Measurements from ENCODE around the gene GRK4. TPM values are rescaled to one million over a fixed set of nuclear protein-coding genes. Genes with fewer than 3 reads are reported as not detected.
A peak's percentile ranks its signal among the peaks of the same experiment; 100 is the strongest.

GRK4 gene
- total and polyA plus RNA-seq, 2 of the 4 experiments (the other 2 are of a cell fraction), result 1.6 to 2.2 TPM

GRCh38 chr4:2934077-2934812 is 29.1 kb upstream of the GRK4 start:
- POLR2A ChIA-PET (ENCODE audit: unreplicated experiment), result no interaction called here
- Histone ChIP-seq H4K8ac (ENCODE audit: low read depth in 2 of 2, low read length in 2 of 2) (peak overlapping the region; percentile 66 to 87; a peak in 2 of 4 replicates), H3K23ac (ENCODE audit: low read depth, low read length) (peak overlapping the region; percentile 64; the same call in 1 of the 2 replicates), H2AK5ac (ENCODE audit: low read depth, low read length) (peak overlapping the region; percentile 98; the same call in 1 of the 2 replicates), H2BK120ac (ENCODE audit: low read depth, low read length) (0 out of 2 replicates have a peak overlapping the region, but pooled peaks have one; percentile 5), H2AFZ (replicated peaks; ENCODE audit: low read length, poor library complexity) (peak overlapping the region; percentile 96), H3K36me3 (ENCODE audit: control insufficient read depth, insufficient read depth, low read length) (peaks cover 56% of the 10 kb centered on the region), H3K18ac (ENCODE audit: low read depth, low read length) (0 out of 2 replicates have a peak overlapping the region, but pooled peaks have one; percentile 1), H4K5ac (ENCODE audit: low read depth, low read length) (peak overlapping the region; percentile 19; the same call in 1 of the 2 replicates), H3K14ac (replicated peaks; ENCODE audit: low read depth, low read length) (peak overlapping the region; percentile 38; the same call in 1 of the 2 replicates), H3K4me3 (ENCODE audit: insufficient read depth, low read depth, low read length) (peak overlapping the region; percentile 95), H4K20me1 (ENCODE audit: insufficient read depth, low read length) (peaks cover 46% of the 10 kb centered on the region), H2BK20ac (ENCODE audit: low read depth, low read length) (no peak overlapping the region), H4K91ac (ENCODE audit: insufficient read depth, low read depth, low read length) (peak overlapping the region; percentile 74), H3K9me1 (ENCODE audit: insufficient read depth, low read length) (0 out of 2 replicates have a peak, but pooled peaks cover 9% of the 10 kb centered on the region), H3K4me1 (ENCODE audit: control insufficient read depth, insufficient read depth, low read length) (peaks cover 16% of the 10 kb centered on the region), H2BK15ac (ENCODE audit: low read depth, low read length) (no peak overlapping the region), H3K79me1 (ENCODE audit: low read depth in 1 of 2, low read length in 2 of 2) (peaks cover 33 to 67% of the 10 kb centered on the region in 2 experiments; a peak in 3 of 4 replicates), H3K27ac (ENCODE audit: insufficient read depth, low read length) (peak overlapping the region; percentile 70), H3K4ac (ENCODE audit: low read depth, low read length) (peak overlapping the region; percentile 76), H3K56ac (ENCODE audit: extremely low read depth, insufficient read depth, low read length) (peak overlapping the region; percentile 30; the same call in 1 of the 2 replicates), H3K4me2 (ENCODE audit: low read depth, low read length) (peak overlapping the region; percentile 91), H3K27me3 (ENCODE audit: control insufficient read depth, insufficient read depth, low read length) (no peaks in the 10 kb centered on the region), H3K9ac (ENCODE audit: low read depth, low read length) (peak overlapping the region; percentile 83), H2BK5ac (ENCODE audit: low read depth, low read length, poor library complexity, severe bottlenecking) (peak overlapping the region; percentile 69), H3K9me3 (ENCODE audit: control insufficient read depth, insufficient read depth, low read length) (no peaks in the 10 kb centered on the region), H2AK9ac (replicated peaks; ENCODE audit: low read depth, low read length, poor library complexity) (peak overlapping the region; percentile 99)
- TF ChIP-seq NFE2L2 (IDR thresholded peaks at IDR 0.05; ENCODE audit: low read depth, low read length) (no peak), MXI1 (IDR thresholded peaks at IDR 0.05; ENCODE audit: borderline replicate concordance, low read depth, low read length) (peak; percentile 34; the same call in 1 of the 2 replicates), RFX5 (IDR thresholded peaks at IDR 0.05; ENCODE audit: low read depth, low read length) (no peak), CEBPB (IDR thresholded peaks at IDR 0.05; ENCODE audit: low read depth, low read length) (peak; percentile 48), USF2 (IDR thresholded peaks at IDR 0.05; ENCODE audit: low read depth, low read length) (no peak)
- intact Hi-C loops (cut with micrococcal nuclease), result loop anchor here (2.0 to 5.0 kb wide), 2 partner anchors 92 to 169 kb away; partner anchors contain the start of gene ADD1
- CTCF ChIA-PET, result no interaction called here
- no TSS peak for BruUV-seq (replicated peaks)
- ATAC-seq (ENCODE audit: low read depth) (peak; percentile 24), DNase-seq (peak; percentile 24)
- dilution Hi-C loops (cut with HindIII; ENCODE audit: low sequenced_read_pairs, unreplicated experiment), result no loop called here
- in situ Hi-C loops (cut with MboI; ENCODE audit: low sequenced_read_pairs), result no loop called here
- 1% methylated on average over 19 of the region's 93 CpGs; no CpG with 5 or more reads in 1 of the 2 experiments for WGBS, 2 experiments (ENCODE audit: extremely low coverage in 2 of 2, insufficient read length in 1 of 2)
